ENCODE results near the gene PCNX2. TPM values are rescaled to one million over a fixed set of nuclear protein-coding genes. Genes with fewer than 3 reads are reported as not detected.

The PCNX2 gene
- total and polyA plus RNA-seq, 2 donors (not counting 1 experiment from before 2014, with no cell fraction given) = 17.6 to 34.7 TPM

- H3K36me3 ChIP-seq (replicated peaks in 1 of 2; ENCODE audit: control extremely low read depth in 1 of 2, control insufficient read depth in 1 of 2, extremely low read depth in 1 of 2, insufficient read depth in 2 of 2, low read length in 1 of 2) = no peaks in the 10 kb centered on the region
- ChIA-PET CTCF (no interaction called here), POLR2A (no interaction called here)
- intact Hi-C loops (cut with micrococcal nuclease) = no loop called here
- Mint-ChIP-seq H3K4me1 (no peaks in the 10 kb centered on the region), H3K27ac (no peak overlapping the region), H3K9me3 (ENCODE audit: insufficient read depth) (no peaks in the 10 kb centered on the region), H3K4me3 (no peak overlapping the region), H3K27me3 (no peaks in the 10 kb centered on the region)
- no peak for TF ChIP-seq EZH2 (IDR thresholded peaks at IDR 0.05; ENCODE audit: borderline replicate concordance, insufficient read depth, low read depth, low read length, poor library complexity, severe bottlenecking)
- TF ChIP-seq CTCF (IDR thresholded peaks at IDR 0.05) = no peak
- no peak overlapping the region for H3K9ac ChIP-seq (ENCODE audit: low read length)
- no peaks in the 10 kb centered on the region for H3K27me3 ChIP-seq (replicated peaks in 1 of 4; ENCODE audit: control extremely low read depth in 1 of 4, control insufficient read depth in 3 of 4, insufficient read depth in 4 of 4, low read length in 3 of 4)
- ATAC-seq (ENCODE audit: low read depth) = no peak
- no peaks in the 10 kb centered on the region for H4K20me1 ChIP-seq (ENCODE audit: control insufficient read depth, insufficient read depth, low read length, poor library complexity, severe bottlenecking)
- no peaks in the 10 kb centered on the region for H3K9me3 ChIP-seq (ENCODE audit: control extremely low read depth in 1 of 3, control insufficient read depth in 2 of 3, insufficient read depth in 1 of 3, low read length in 2 of 3)
- H2AFZ ChIP-seq (ENCODE audit: insufficient read depth, low read depth, low read length, poor library complexity, severe bottlenecking) = no peak overlapping the region
- H3K4me1 ChIP-seq (ENCODE audit: control insufficient read depth in 2 of 2, insufficient read depth in 2 of 2, low read length in 2 of 2) = peaks cover 0 to 2% of the 10 kb centered on the region in 2 donors
- H3K27ac ChIP-seq (ENCODE audit: low read length in 2 of 2) = no peak overlapping the region
- no peak for DNase-seq
- H3K4me2 ChIP-seq (replicated peaks; ENCODE audit: low read depth, low read length, poor library complexity, severe bottlenecking) = no peak overlapping the region
- H3K79me2 ChIP-seq (ENCODE audit: control insufficient read depth, insufficient read depth, low read length) = no peaks in the 10 kb centered on the region
- H3K4me3 ChIP-seq (ENCODE audit: control extremely low read depth in 1 of 5, extremely low read depth in 1 of 5, insufficient read depth in 1 of 5, low read depth in 2 of 5, low read length in 4 of 5) = no peak overlapping the region
- WGBS (ENCODE audit: insufficient coverage) = no CpG with 5 or more reads among the region's 2 CpGs
Observed at GRCh38 chr1:233144434-233144833, 151.1 kb downstream of the PCNX2 start.

GRCh38 chr1:233143241-233143640 is 152.3 kb downstream of the PCNX2 start:
- H3K27ac Mint-ChIP-seq = no peak overlapping the region
- no peaks in the 10 kb centered on the region for H3K4me1 Mint-ChIP-seq
- H3K36me3 ChIP-seq (replicated peaks in 1 of 2; ENCODE audit: control extremely low read depth in 1 of 2, control insufficient read depth in 1 of 2, extremely low read depth in 1 of 2, insufficient read depth in 2 of 2, low read length in 1 of 2) = no peaks in the 10 kb centered on the region
- ChIA-PET CTCF (no interaction called here), POLR2A (no interaction called here)
- no peak overlapping the region for H3K4me3 Mint-ChIP-seq
- no peak overlapping the region for H3K4me3 ChIP-seq (ENCODE audit: control extremely low read depth in 1 of 5, extremely low read depth in 1 of 5, insufficient read depth in 1 of 5, low read depth in 2 of 5, low read length in 4 of 5)
- no peaks in the 10 kb centered on the region for H4K20me1 ChIP-seq (ENCODE audit: control insufficient read depth, insufficient read depth, low read length, poor library complexity, severe bottlenecking)
- no peaks in the 10 kb centered on the region for H3K27me3 Mint-ChIP-seq
- intact Hi-C loops (cut with micrococcal nuclease) = no loop called here
- no peak overlapping the region for H3K9ac ChIP-seq (ENCODE audit: low read length)
- TF ChIP-seq EZH2 (IDR thresholded peaks at IDR 0.05; ENCODE audit: borderline replicate concordance, insufficient read depth, low read depth, low read length, poor library complexity, severe bottlenecking) (no peak), CTCF (IDR thresholded peaks at IDR 0.05) (no peak)
- no peak for DNase-seq
- no peaks in the 10 kb centered on the region for H3K9me3 Mint-ChIP-seq (ENCODE audit: insufficient read depth)
- no peak overlapping the region for H2AFZ ChIP-seq (ENCODE audit: insufficient read depth, low read depth, low read length, poor library complexity, severe bottlenecking)
- H3K9me3 ChIP-seq (ENCODE audit: control extremely low read depth in 1 of 3, control insufficient read depth in 2 of 3, insufficient read depth in 1 of 3, low read length in 2 of 3) = no peaks in the 10 kb centered on the region
- H3K4me2 ChIP-seq (replicated peaks; ENCODE audit: low read depth, low read length, poor library complexity, severe bottlenecking) = no peak overlapping the region
- ATAC-seq (ENCODE audit: low read depth) = no peak
- no peaks in the 10 kb centered on the region for H3K79me2 ChIP-seq (ENCODE audit: control insufficient read depth, insufficient read depth, low read length)
- H3K27me3 ChIP-seq (replicated peaks in 1 of 4; ENCODE audit: control extremely low read depth in 1 of 4, control insufficient read depth in 3 of 4, insufficient read depth in 4 of 4, low read length in 3 of 4) = no peaks in the 10 kb centered on the region
- no peak overlapping the region for H3K27ac ChIP-seq (ENCODE audit: low read length in 2 of 2)
- WGBS (ENCODE audit: insufficient coverage) = 100% methylated on average over 4 of the region's 4 CpGs
- H3K4me1 ChIP-seq (ENCODE audit: control insufficient read depth in 2 of 2, insufficient read depth in 2 of 2, low read length in 2 of 2) = peaks cover 0 to 2% of the 10 kb centered on the region in 2 donors

All from B cell (primary cell).